HCT116 (cell line): Measurements from ENCODE around the gene RHPN2. TPM values are rescaled to one million over a fixed set of nuclear protein-coding genes. Genes with fewer than 3 reads are reported as not detected.

ENCODE experiments used
- ATAC-seq: fragments of 200-7000 bp; cut with Tn5 transposase; 2 replicates; pipeline ENCODE4 v1.9.1; 2020; ENCODE audit warnings: mild to moderate bottlenecking, moderate library complexity
- Bru-seq: library from RNA; stranded (reverse); fragments of 400-500 nt; gene quantifications from one replicate; lab custom pipeline; 2021; lab: Mats Ljungman, UMichigan
- BruChase-seq, 2 experiments: library from RNA; stranded (reverse); fragments of 400-500 nt; gene quantifications; one replicate each; lab custom pipeline; 2021; lab: Mats Ljungman, UMichigan
- BruUV-seq: library from RNA; stranded (reverse); fragments of 400-500 nt; replicated peaks from 2 replicates; lab custom pipeline; 2021; lab: Mats Ljungman, UMichigan
- CTCF ChIA-PET: fragments of 300-600 bp; sonication (Branson Sonifier 250); formaldehyde crosslinking; loops from one replicate; lab custom pipeline; 2021; ENCODE audit warnings: antibody characterized with exemption; lab: Charles Lee
- POLR2A ChIA-PET: fragments of 300-600, 350-600 bp; sonication (Branson Sonifier 250); formaldehyde crosslinking; loops from one replicate; lab custom pipeline; 2021; ENCODE audit warnings: antibody characterized with exemption; lab: Charles Lee
- RAD21 ChIA-PET, 2 experiments: fragments of 300-600 bp; sonication (Branson Sonifier 250); formaldehyde crosslinking; loops; one replicate each; lab custom pipeline; 2023; ENCODE audit warnings: low total read pairs in 2 of 2; ENCODE audit not compliant: uncharacterized antibody in 2 of 2, unreplicated experiment in 2 of 2, low non-redundant PET in 1 of 2; lab: Charles Lee
- DNase-seq: peaks from one replicate; pipeline ENCODE4 v3.0.0-alpha.2; 2010; ENCODE audit warnings: low read depth, low spot score
- H2AFZ ChIP-seq: fragments of 200-600 bp; shearing (Covaris generic), sonication (generic); 2 replicates; pipeline ENCODE4 v1.6.1; 2017; ENCODE audit warnings: low read depth, mixed run types, mixed read lengths, antibody characterized with exemption, low read length; ENCODE audit not compliant: poor library complexity, severe bottlenecking
- H3K27ac ChIP-seq: 2 replicates; pipeline ENCODE4 v1.5.1; 2012; ENCODE audit warnings: low read depth, low read length
- H3K27me3 ChIP-seq: fragments of 200-600 bp; sonication (generic); 2 replicates; pipeline ENCODE4 v1.6.1; 2016; ENCODE audit warnings: mixed run types, low read length, mixed read lengths; ENCODE audit not compliant: insufficient read depth
- H3K36me3 ChIP-seq, 2 experiments: fragments of 200-500 bp in 1 of 2; fragments of 200-600 bp in 1 of 2; sonication (Bioruptor generic) in 1 of 2; sonication (generic) in 1 of 2; 2 replicates each; pipeline versions ENCODE4 v1.5.1 to v1.6.1; 2014 to 2016; ENCODE audit warnings: low read length in 2 of 2, inconsistent platforms in 1 of 2, mixed read lengths in 1 of 2, mixed run types in 1 of 2; ENCODE audit not compliant: insufficient read depth in 2 of 2, control insufficient read depth in 1 of 2
- H3K4me1 ChIP-seq, 2 experiments: fragments of 200-600 bp in 1 of 2; sonication (generic) in 1 of 2; 2 replicates each; pipeline versions ENCODE4 v1.5.1 to v1.6.1; 2012 to 2017; ENCODE audit warnings: low read length in 2 of 2, inconsistent platforms in 1 of 2, mild to moderate bottlenecking in 1 of 2, mixed read lengths in 1 of 2, mixed run types in 1 of 2, moderate library complexity in 1 of 2; ENCODE audit not compliant: insufficient read depth in 2 of 2, control insufficient read depth in 1 of 2
- H3K4me2 ChIP-seq: fragments of 200-600 bp; sonication (generic); 2 replicates; pipeline ENCODE4 v1.6.1; 2017; ENCODE audit warnings: mixed run types, low read length, mixed read lengths
- H3K4me3 ChIP-seq, 2 experiments: fragments of 200-600 bp in 1 of 2; sonication (generic) in 1 of 2; replicated peaks in 1 of 2; 2 replicates each; pipeline ENCODE4 v1.5.1; 2011 to 2016; ENCODE audit warnings: low read length in 2 of 2, control low read depth in 1 of 2, low read depth in 1 of 2, mild to moderate bottlenecking in 1 of 2, mixed read lengths in 1 of 2, mixed run types in 1 of 2
- H3K79me2 ChIP-seq: fragments of 200-600 bp; sonication (generic); 2 replicates; pipeline ENCODE4 v1.6.1; 2017; ENCODE audit warnings: mild to moderate bottlenecking, mixed run types, low read length, moderate library complexity, mixed read lengths; ENCODE audit not compliant: insufficient read depth
- H3K9ac ChIP-seq: fragments of 200-600 bp; sonication (generic); 2 replicates; pipeline ENCODE4 v1.6.1; 2016; ENCODE audit warnings: low read length, mixed read lengths
- H3K9me2 ChIP-seq: fragments of 200-600 bp; sonication (generic), shearing (Covaris generic); 2 replicates; pipeline ENCODE4 v1.6.1; 2017; ENCODE audit warnings: mixed run types, mild to moderate bottlenecking, moderate library complexity; ENCODE audit not compliant: insufficient read depth
- H3K9me3 ChIP-seq, 2 experiments: fragments of 200-500 bp in 1 of 2; fragments of 200-600 bp in 1 of 2; sonication (Bioruptor generic) in 1 of 2; sonication (generic) in 1 of 2; 2 replicates each; pipeline ENCODE4 v1.6.1; 2014 to 2017; ENCODE audit warnings: low read length in 2 of 2, mixed read lengths in 2 of 2, inconsistent platforms in 1 of 2, low read depth in 1 of 2, mild to moderate bottlenecking in 1 of 2, mixed run types in 1 of 2, moderate library complexity in 1 of 2; ENCODE audit not compliant: control insufficient read depth in 1 of 2, insufficient read depth in 1 of 2
- H4K20me1 ChIP-seq: fragments of 200-600 bp; sonication (generic), shearing (Covaris generic); 2 replicates; pipeline ENCODE4 v1.6.1; 2017; ENCODE audit warnings: mixed run types, mild to moderate bottlenecking, moderate library complexity; ENCODE audit not compliant: insufficient read depth
- CBX3 ChIP-seq: IDR thresholded peaks from 2 replicates; pipeline ENCODE4 v1.6.1; 2012; ENCODE audit warnings: low read depth
- CEBPB ChIP-seq: IDR thresholded peaks from 2 replicates; pipeline ENCODE4 v1.6.1; 2012; ENCODE audit warnings: low read depth
- EGR1 ChIP-seq: IDR thresholded peaks from 2 replicates; pipeline ENCODE4 v1.6.1; 2012; ENCODE audit warnings: low read depth
- FOSL1 ChIP-seq: IDR thresholded peaks from 2 replicates; pipeline ENCODE4 v1.6.1; 2012; ENCODE audit warnings: low read depth
- POLR2A ChIP-seq: IDR thresholded peaks from 2 replicates; pipeline ENCODE4 v1.7.0; 2011; ENCODE audit warnings: borderline replicate concordance; ENCODE audit not compliant: insufficient read depth, insufficient read length; ENCODE audit errors: extremely low read depth
- POLR2AphosphoS5 ChIP-seq: IDR thresholded peaks from 2 replicates; pipeline ENCODE4 v1.6.1; 2011; ENCODE audit warnings: mild to moderate bottlenecking, low read depth, low read length, moderate library complexity
- SP1 ChIP-seq: IDR thresholded peaks from 2 replicates; pipeline ENCODE4 v1.6.1; 2012; ENCODE audit warnings: low read depth
- YY1 ChIP-seq: IDR thresholded peaks from 2 replicates; pipeline ENCODE4 v1.6.1; 2011; ENCODE audit warnings: low read length, low read depth, moderate library complexity, mild to moderate bottlenecking; ENCODE audit not compliant: insufficient replicate concordance; ENCODE audit errors: extremely low read depth
- ZNF274 ChIP-seq: fragments of 200-500 bp; sonication (Bioruptor generic); IDR thresholded peaks from 2 replicates; pipeline ENCODE4 v1.6.1; 2014; ENCODE audit warnings: mild to moderate bottlenecking, low read depth, low read length, inconsistent platforms
- intact Hi-C: fragments of 100-400 bp; cut with micrococcal nuclease; formaldehyde crosslinking; loops from 2 replicates; pipeline ENCODE4 v1.10.0; 2022
- long read RNA-seq: library from polyadenylated mRNA; unstranded; transcript quantifications from one replicate; pipeline ENCODE4 v2.0.0, GENCODE V29; 2021; ENCODE audit not compliant: unreplicated experiment
- polyA plus RNA-seq: library from polyadenylated mRNA; unstranded; fragments of >200 nt; gene quantifications from 2 replicates; pipeline ENCODE4 v1.2.1, GENCODE V29; 2012; ENCODE audit warnings: missing spikeins
- total RNA-seq: library from RNA; stranded (reverse); gene quantifications from one replicate; pipeline ENCODE4 v1.2.1, GENCODE V29; 2021; ENCODE audit not compliant: unreplicated experiment

RHPN2 gene
- total RNA-seq, result 33.3 TPM
- polyA plus RNA-seq, result 38.8 and 41.5 TPM in 2 replicates
- percentile 76 among the genes with signal in this experiment for Bru-seq, nascent RNA
- percentile 62 among the genes with signal in this experiment for BruChase-seq, experiment 1, labeled RNA remaining after a 6-hour chase
- percentile 70 among the genes with signal in this experiment for BruChase-seq, experiment 2, labeled RNA remaining after a 2-hour chase
- long read RNA-seq, transcript RHPN2-201 (15 exons, 3,500 nt), result major isoform, 13 of 43 reads
- long read RNA-seq, partial matches to known transcripts, result 26 of 43 reads
- long read RNA-seq, other reads (novel, unspliced or antisense), result 4 of 43 reads

GRCh38 chr19:33064792-33065550 is at the start of gene RHPN2:
RHPN2 (minus strand) TSS chr19:33064888; CDS start chr19:33064852, 36 bp downstream.
- peak within 1 kb of the TSS; percentile 72 for H3K27ac ChIP-seq
- DNase-seq (peak; percentile 59), ATAC-seq (peak; percentile 87)
- no peak within 1 kb of the TSS for H2AFZ ChIP-seq
- no peaks in the 10 kb centered on the region for H3K9me2 ChIP-seq
- H3K9ac ChIP-seq, result peak within 1 kb of the TSS; percentile 91
- peak within 1 kb of the TSS; percentile 85 to 89 for H3K4me3 ChIP-seq
- H3K36me3 ChIP-seq, result no peaks in the 10 kb centered on the region
- BruUV-seq, result no TSS peak
- H3K4me2 ChIP-seq, result peak within 1 kb of the TSS; percentile 95
- ChIA-PET POLR2A (interaction anchor here (0.6 to 1.7 kb wide), 5 partner anchors 13 to 205 kb away, joined by 3 to 8 read pairs (median 3); no protein-coding TSS in a partner anchor), RAD21 (no interaction called here), CTCF (no interaction called here)
- no peaks in the 10 kb centered on the region for H3K27me3 ChIP-seq
- intact Hi-C loops, result no loop called here
- H3K4me1 ChIP-seq, result peaks cover 27 to 49% of the 10 kb centered on the region in 2 experiments
- H3K9me3 ChIP-seq, result no peaks in the 10 kb centered on the region
- TF ChIP-seq ZNF274 (no peak), POLR2AphosphoS5 (peak; percentile 92), SP1 (peak; percentile 7; the same call in 1 of the 2 replicates), POLR2A (peak; percentile 25), CEBPB (no peak), EGR1 (peak; percentile 47; the same call in 1 of the 2 replicates), FOSL1 (no peak)
- no peaks in the 10 kb centered on the region; the same call in 1 of the 2 replicates for H4K20me1 ChIP-seq
- peaks cover 44% of the 10 kb centered on the region for H3K79me2 ChIP-seq

GRCh38 chr19:33114312-33114711 is 49.6 kb upstream of the RHPN2 start:
- peak; percentile 13 for DNase-seq
- H3K4me2 ChIP-seq, result no peak overlapping the region
- intact Hi-C loops, result loop anchor here (1.0 kb wide), 1 partner anchor 138 kb away; no protein-coding TSS in a partner anchor
- H3K4me1 ChIP-seq, result peaks cover 4 to 9% of the 10 kb centered on the region in 2 experiments; a peak in 3 of 4 replicates
- H3K9me3 ChIP-seq, result no peaks in the 10 kb centered on the region
- TF ChIP-seq FOSL1 (peak; percentile 42; the same call in 1 of the 2 replicates), CBX3 (no peak), YY1 (no peak)
- no peak overlapping the region for H2AFZ ChIP-seq
- BruUV-seq, result no TSS peak
- ChIA-PET RAD21 (no interaction called here), CTCF (interaction anchor here (0.7 kb wide), 1 partner anchor 139 kb away, joined by 4 read pairs; no protein-coding TSS in a partner anchor), POLR2A (no interaction called here)
- ATAC-seq, result no peak
- no peak overlapping the region for H3K4me3 ChIP-seq
- H3K9me2 ChIP-seq, result no peaks in the 10 kb centered on the region
- no peaks in the 10 kb centered on the region for H3K79me2 ChIP-seq
- no peak overlapping the region for H3K9ac ChIP-seq
- H3K27ac ChIP-seq, result no peak overlapping the region
- H3K36me3 ChIP-seq, result peaks cover 9 to 14% of the 10 kb centered on the region in 2 experiments
- H4K20me1 ChIP-seq, result no peaks in the 10 kb centered on the region
- no peaks in the 10 kb centered on the region for H3K27me3 ChIP-seq
